Measurements from ENCODE around the gene BHLHE41. TPM values are rescaled to one million over a fixed set of nuclear protein-coding genes. Genes with fewer than 3 reads are reported as not detected.

BHLHE41 gene
- 12.8 and 16.1 TPM in 2 replicates for polyA plus RNA-seq (2012; rRNA removed)
- polyA plus RNA-seq (2012; cell fraction: cytosol; rRNA removed): 11.9 and 14.0 TPM in 2 replicates
- polyA plus RNA-seq (2012; cell fraction: nucleus; rRNA removed): 58.3 and 79.5 TPM in 2 replicates

DNA sequence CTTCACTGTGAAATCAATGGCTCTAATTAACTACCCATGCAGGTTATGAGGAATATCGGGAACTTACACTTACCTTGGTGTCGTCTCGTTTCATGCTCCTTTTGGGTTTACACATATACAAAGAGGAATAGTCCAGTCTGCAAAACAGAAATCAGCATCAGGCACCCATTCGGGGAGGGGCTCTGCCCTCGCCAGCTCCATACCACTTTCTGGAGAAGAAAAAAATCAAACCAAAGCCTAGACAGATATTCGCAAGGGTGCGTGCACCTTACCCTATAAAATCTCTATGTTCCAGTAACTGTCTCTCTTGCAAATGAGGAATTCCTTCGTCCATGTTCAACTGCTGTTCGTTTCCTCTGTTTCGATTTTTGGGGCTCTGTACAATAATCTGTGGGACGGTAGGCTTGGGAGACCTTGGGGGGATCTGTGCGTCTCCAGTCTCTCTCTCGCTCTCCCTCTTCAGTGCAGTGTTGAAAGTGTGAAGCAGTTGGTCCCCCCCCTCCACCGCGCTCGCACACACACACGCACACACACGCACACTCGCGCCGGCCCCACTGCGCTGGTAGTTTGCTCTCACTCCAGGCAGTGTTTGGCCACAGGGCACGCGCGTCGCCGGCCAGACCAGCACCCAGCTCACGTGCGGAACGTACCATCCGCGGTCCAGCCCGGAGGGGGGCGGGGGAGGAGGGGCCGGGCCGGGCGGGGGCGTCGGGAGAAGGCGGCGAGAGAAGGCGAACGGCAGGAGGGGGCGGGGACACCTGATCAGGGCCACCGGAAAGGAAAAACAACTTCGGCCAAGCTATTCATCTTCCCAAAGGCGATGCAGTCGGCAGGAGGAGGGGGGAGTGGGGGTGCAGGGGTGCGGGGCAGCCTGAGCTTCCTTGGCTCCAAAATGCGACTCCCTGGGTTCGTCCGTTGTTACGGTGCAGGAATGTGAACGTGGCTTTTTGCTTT lies at the start of gene BHLHE41:
Gene BHLHE41, minus strand, starts transcription at position 592 of the 954 bp plus-strand sequence. Its CDS starts 258 bp downstream, at position 334.
- H2AFZ ChIP-seq (ENCODE audit: low read depth): peak within 1 kb of the TSS; percentile 86
- no peaks in the 10 kb centered on the region for H4K20me1 ChIP-seq (ENCODE audit: insufficient read depth)
- H3K79me2 ChIP-seq (ENCODE audit: insufficient read depth): peaks cover 23% of the 10 kb centered on the region
- CTCF ChIA-PET: interaction anchor here (0.9 to 10.1 kb wide), 8 partner anchors 10 to 591 kb away, joined by 3 to 64 read pairs (median 6); no protein-coding TSS in a partner anchor
- no peaks in the 10 kb centered on the region for H3K36me3 ChIP-seq (replicated peaks in 1 of 2; ENCODE audit: control insufficient read depth in 1 of 2, insufficient read depth in 2 of 2, low read length in 1 of 2)
- TF ChIP-seq, protein P1, sequence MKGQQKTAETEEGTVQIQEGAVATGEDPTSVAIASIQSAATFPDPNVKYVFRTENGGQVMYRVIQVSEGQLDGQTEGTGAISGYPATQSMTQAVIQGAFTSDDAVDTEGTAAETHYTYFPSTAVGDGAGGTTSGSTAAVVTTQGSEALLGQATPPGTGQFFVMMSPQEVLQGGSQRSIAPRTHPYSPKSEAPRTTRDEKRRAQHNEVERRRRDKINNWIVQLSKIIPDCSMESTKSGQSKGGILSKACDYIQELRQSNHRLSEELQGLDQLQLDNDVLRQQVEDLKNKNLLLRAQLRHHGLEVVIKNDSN (IDR thresholded peaks at IDR 0.05; ENCODE audit: borderline replicate concordance, low read depth): no peak
- TF ChIP-seq, protein P2, sequence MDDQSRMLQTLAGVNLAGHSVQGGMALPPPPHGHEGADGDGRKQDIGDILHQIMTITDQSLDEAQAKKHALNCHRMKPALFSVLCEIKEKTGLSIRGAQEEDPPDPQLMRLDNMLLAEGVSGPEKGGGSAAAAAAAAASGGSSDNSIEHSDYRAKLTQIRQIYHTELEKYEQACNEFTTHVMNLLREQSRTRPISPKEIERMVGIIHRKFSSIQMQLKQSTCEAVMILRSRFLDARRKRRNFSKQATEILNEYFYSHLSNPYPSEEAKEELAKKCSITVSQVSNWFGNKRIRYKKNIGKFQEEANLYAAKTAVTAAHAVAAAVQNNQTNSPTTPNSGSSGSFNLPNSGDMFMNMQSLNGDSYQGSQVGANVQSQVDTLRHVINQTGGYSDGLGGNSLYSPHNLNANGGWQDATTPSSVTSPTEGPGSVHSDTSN (IDR thresholded peaks at IDR 0.05): 0 out of 2 replicates have a peak, but pooled peaks have one; percentile 38
- TF ChIP-seq TAF1 (IDR thresholded peaks at IDR 0.05; ENCODE audit: borderline replicate concordance, low read depth, low read length): peak; percentile 34; the same call in 1 of the 2 replicates
- TF ChIP-seq POLR2AphosphoS5 (IDR thresholded peaks at IDR 0.05; ENCODE audit: low read depth, low read length): peak; percentile 48; the same call in 1 of the 2 replicates
- TF ChIP-seq, protein P3, sequence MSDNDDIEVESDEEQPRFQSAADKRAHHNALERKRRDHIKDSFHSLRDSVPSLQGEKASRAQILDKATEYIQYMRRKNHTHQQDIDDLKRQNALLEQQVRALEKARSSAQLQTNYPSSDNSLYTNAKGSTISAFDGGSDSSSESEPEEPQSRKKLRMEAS (IDR thresholded peaks at IDR 0.05; ENCODE audit: low read depth): peak; percentile 87
- TF ChIP-seq, protein P4, sequence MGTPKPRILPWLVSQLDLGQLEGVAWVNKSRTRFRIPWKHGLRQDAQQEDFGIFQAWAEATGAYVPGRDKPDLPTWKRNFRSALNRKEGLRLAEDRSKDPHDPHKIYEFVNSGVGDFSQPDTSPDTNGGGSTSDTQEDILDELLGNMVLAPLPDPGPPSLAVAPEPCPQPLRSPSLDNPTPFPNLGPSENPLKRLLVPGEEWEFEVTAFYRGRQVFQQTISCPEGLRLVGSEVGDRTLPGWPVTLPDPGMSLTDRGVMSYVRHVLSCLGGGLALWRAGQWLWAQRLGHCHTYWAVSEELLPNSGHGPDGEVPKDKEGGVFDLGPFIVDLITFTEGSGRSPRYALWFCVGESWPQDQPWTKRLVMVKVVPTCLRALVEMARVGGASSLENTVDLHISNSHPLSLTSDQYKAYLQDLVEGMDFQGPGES (IDR thresholded peaks at IDR 0.05; ENCODE audit: low read depth, low read length): no peak
- peak within 1 kb of the TSS; percentile 69 to 96 for H3K27ac ChIP-seq (ENCODE audit: low read depth in 2 of 2, low read length in 1 of 2)
- peak within 1 kb of the TSS; percentile 65 to 83 for H3K4me3 ChIP-seq (ENCODE audit: low read depth in 2 of 2, low read length in 1 of 2)
- H3K4me2 ChIP-seq: peak within 1 kb of the TSS; percentile 98
- H3K9ac ChIP-seq: peak within 1 kb of the TSS; percentile 97
- H3K9me3 ChIP-seq: no peaks in the 10 kb centered on the region
- H3K9me2 ChIP-seq: no peaks in the 10 kb centered on the region
- DNase-seq: peak; percentile 77
- H3K27me3 ChIP-seq (ENCODE audit: insufficient read depth): no peaks in the 10 kb centered on the region
- POLR2A ChIA-PET: no interaction called here
- WGBS (ENCODE audit: low lambda C conversion rate): 2% methylated on average over 39 of the region's 54 CpGs
- H3F3A ChIP-seq (replicated peaks; ENCODE audit: insufficient read depth): peaks cover 23% of the 10 kb centered on the region
- H3K4me1 ChIP-seq (ENCODE audit: control insufficient read depth in 1 of 2, insufficient read depth in 2 of 2, low read depth in 1 of 2, low read length in 1 of 2): peaks cover 5 to 21% of the 10 kb centered on the region in 2 experiments; a peak in 3 of 4 replicates

DNA sequence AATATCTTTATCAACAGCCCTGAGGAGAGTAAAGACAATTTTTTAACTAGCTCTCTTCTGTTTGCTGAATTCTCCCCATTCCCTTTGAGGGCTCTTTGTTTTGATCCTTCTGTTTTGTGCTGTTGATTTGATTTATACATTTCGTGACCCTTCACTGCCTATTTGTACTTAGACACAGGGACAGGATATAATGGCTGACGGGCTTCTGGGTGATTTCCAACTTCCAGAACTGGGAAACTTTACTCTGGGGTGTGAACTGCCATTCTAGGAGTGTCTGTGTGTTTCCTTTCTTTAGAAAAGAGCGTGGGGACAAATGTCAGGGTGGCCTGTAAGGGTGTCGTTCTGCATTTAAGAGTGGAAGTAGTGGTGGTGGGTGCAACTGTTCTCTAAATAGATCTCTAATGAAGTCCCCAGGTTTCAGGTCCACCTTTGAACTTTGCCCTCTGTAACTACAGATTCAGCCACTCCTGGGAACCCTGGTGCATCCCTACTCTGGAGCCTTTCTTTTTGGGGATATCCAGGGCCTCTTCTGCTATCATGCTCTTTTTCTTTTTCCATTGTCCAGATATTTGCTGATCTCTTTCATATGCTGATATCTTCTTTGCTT lies 48.2 kb upstream of the BHLHE41 start:
- Histone ChIP-seq H3K4me1 (ENCODE audit: control insufficient read depth in 1 of 2, insufficient read depth in 2 of 2, low read depth in 1 of 2, low read length in 1 of 2) (no peaks in the 10 kb centered on the region), H3K9me3 (no peaks in the 10 kb centered on the region), H4K20me1 (ENCODE audit: insufficient read depth) (no peaks in the 10 kb centered on the region), H2AFZ (ENCODE audit: low read depth) (no peak overlapping the region), H3K27me3 (ENCODE audit: insufficient read depth) (no peaks in the 10 kb centered on the region), H3K9ac (no peak overlapping the region), H3K79me2 (ENCODE audit: insufficient read depth) (no peaks in the 10 kb centered on the region), H3K9me2 (no peaks in the 10 kb centered on the region), H3K36me3 (replicated peaks in 1 of 2; ENCODE audit: control insufficient read depth in 1 of 2, insufficient read depth in 2 of 2, low read length in 1 of 2) (no peaks in the 10 kb centered on the region), H3K4me2 (no peak overlapping the region), H3K27ac (ENCODE audit: low read depth in 2 of 2, low read length in 1 of 2) (no peak overlapping the region), H3K4me3 (ENCODE audit: low read depth in 2 of 2, low read length in 1 of 2) (no peak overlapping the region), H3F3A (replicated peaks; ENCODE audit: insufficient read depth) (no peaks in the 10 kb centered on the region)
- POLR2A ChIA-PET: no interaction called here
- 86% methylated on average over 4 of the region's 4 CpGs for WGBS (ENCODE audit: low lambda C conversion rate)
- no peak for DNase-seq
- CTCF ChIA-PET: interaction anchor here (0.7 kb wide), 1 partner anchor 89 kb away, joined by 3 read pairs; no protein-coding TSS in a partner anchor
- TF ChIP-seq ELF1 (IDR thresholded peaks at IDR 0.05): no peak
- no peak for TF ChIP-seq TAF1 (IDR thresholded peaks at IDR 0.05; ENCODE audit: borderline replicate concordance, low read depth, low read length)
- no peak for TF ChIP-seq JUND (IDR thresholded peaks at IDR 0.05)
- no peak for TF ChIP-seq RCOR1 (IDR thresholded peaks at IDR 0.05; ENCODE audit: low read length)
- TF ChIP-seq, protein P4 (IDR thresholded peaks at IDR 0.05; ENCODE audit: low read depth, low read length): no peak
- TF ChIP-seq, protein P5, sequence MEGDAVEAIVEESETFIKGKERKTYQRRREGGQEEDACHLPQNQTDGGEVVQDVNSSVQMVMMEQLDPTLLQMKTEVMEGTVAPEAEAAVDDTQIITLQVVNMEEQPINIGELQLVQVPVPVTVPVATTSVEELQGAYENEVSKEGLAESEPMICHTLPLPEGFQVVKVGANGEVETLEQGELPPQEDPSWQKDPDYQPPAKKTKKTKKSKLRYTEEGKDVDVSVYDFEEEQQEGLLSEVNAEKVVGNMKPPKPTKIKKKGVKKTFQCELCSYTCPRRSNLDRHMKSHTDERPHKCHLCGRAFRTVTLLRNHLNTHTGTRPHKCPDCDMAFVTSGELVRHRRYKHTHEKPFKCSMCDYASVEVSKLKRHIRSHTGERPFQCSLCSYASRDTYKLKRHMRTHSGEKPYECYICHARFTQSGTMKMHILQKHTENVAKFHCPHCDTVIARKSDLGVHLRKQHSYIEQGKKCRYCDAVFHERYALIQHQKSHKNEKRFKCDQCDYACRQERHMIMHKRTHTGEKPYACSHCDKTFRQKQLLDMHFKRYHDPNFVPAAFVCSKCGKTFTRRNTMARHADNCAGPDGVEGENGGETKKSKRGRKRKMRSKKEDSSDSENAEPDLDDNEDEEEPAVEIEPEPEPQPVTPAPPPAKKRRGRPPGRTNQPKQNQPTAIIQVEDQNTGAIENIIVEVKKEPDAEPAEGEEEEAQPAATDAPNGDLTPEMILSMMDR (IDR thresholded peaks at IDR 0.05): no peak
- TF ChIP-seq, protein P6, sequence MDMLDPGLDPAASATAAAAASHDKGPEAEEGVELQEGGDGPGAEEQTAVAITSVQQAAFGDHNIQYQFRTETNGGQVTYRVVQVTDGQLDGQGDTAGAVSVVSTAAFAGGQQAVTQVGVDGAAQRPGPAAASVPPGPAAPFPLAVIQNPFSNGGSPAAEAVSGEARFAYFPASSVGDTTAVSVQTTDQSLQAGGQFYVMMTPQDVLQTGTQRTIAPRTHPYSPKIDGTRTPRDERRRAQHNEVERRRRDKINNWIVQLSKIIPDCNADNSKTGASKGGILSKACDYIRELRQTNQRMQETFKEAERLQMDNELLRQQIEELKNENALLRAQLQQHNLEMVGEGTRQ (IDR thresholded peaks at IDR 0.05; ENCODE audit: borderline replicate concordance, low read depth, low read length): no peak
- TF ChIP-seq TEAD4 (IDR thresholded peaks at IDR 0.05; ENCODE audit: borderline replicate concordance, insufficient read depth): no peak
- no peak for TF ChIP-seq RXRA (IDR thresholded peaks at IDR 0.05; ENCODE audit: borderline replicate concordance, low read depth)
- no peak for TF ChIP-seq MEF2A (IDR thresholded peaks at IDR 0.05; ENCODE audit: borderline replicate concordance, low read depth)
- no peak for TF ChIP-seq POLR2AphosphoS5 (IDR thresholded peaks at IDR 0.05; ENCODE audit: low read depth, low read length)
- no peak for TF ChIP-seq YY1 (IDR thresholded peaks at IDR 0.05; ENCODE audit: low read depth)
- no peak for TF ChIP-seq RAD21 (IDR thresholded peaks at IDR 0.05; ENCODE audit: low read length)
